ENCODE data around the gene FBN3.
A peak's percentile ranks its signal among the peaks of the same experiment; 100 is the strongest.

Gene FBN3

DNA sequence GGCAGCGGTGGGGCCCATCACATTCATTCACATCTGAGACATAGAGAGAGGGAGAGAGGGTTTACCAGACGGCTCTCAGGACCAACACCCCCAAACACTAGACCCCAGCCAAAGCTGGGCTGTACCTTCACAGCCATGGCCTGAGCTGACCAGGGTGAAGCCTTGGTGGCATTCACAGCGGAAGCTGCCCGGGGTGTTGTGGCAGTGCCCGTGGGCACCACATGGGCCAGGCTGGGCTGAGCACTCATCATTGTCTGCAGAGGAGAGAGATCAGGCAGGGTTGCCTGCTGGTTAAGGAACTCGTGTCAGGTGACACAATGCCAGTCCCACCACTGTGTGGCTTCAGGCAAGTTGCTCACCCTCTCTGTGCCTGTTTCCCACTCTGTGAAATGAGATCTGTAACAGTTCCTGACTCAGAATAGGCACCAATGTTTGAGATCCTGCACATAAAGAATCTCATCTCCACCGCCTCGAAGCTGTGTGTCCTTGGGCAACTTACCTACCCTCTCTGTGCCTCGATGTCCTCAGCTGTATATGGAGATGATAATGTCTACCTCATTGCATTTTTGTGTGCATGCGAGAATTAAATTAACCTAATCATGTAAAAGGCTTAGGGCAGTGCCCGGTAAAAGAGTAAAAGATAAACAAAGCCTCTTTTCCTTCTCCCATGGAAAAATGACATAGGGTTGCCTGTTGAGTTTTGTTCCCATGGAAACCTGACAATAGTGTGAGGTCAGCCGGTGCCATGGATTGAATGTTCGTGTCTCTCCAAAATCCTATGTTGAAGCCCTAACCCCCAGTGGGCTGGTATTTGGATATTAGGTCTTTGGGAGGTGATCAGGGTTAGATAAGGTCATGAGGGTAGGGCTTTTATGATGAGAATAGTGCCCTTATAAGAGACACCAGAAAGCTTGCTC is 74.0 kb downstream of the FBN3 start:
- H3K4me3 ChIP-seq (ENCODE audit: low read depth, low read length), result no peak overlapping the region
- no peaks in the 10 kb centered on the region for H3K36me3 ChIP-seq (replicated peaks)
- H3K27ac ChIP-seq, result no peak overlapping the region
- TF ChIP-seq CTCF (IDR thresholded peaks at IDR 0.05; ENCODE audit: low read depth, low read length, missing control alignments), result no peak
- in situ Hi-C loops (cut with HindIII; ENCODE audit: low pct_ligation_motif_present, low sequenced_read_pairs), result no loop called here
- DNase-seq, result no peak
- H3K27me3 ChIP-seq (replicated peaks), result no peaks in the 10 kb centered on the region

DNA sequence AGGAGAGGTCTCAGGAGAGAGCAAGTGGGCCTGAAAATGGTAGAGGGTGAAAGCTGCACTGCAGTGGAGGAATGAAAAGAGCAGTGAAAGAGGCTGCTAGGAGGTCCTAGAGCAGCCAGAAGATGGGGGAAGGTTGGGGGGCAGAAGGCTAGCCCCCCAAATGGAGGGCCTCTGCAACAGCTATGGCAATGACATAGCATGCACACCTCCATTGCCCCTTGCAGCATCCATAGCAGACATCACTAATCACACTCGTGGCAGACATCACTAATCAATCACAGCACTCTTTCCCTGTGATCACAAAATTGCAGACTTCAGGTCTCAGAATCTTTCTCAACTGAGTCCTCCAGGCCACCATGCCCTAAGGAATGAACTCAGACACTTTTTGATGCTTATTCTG is 74.9 kb downstream of the FBN3 start:
- H3K4me3 ChIP-seq (ENCODE audit: low read depth, low read length), result no peak overlapping the region
- no peak overlapping the region for H3K27ac ChIP-seq
- in situ Hi-C loops (cut with HindIII; ENCODE audit: low pct_ligation_motif_present, low sequenced_read_pairs), result no loop called here
- no peaks in the 10 kb centered on the region for H3K36me3 ChIP-seq (replicated peaks)
- H3K27me3 ChIP-seq (replicated peaks), result no peaks in the 10 kb centered on the region
- DNase-seq, result no peak
- no peak for TF ChIP-seq CTCF (IDR thresholded peaks at IDR 0.05; ENCODE audit: low read depth, low read length, missing control alignments)

GRCh38 chr19:8071912-8072311 is 77.5 kb downstream of the FBN3 start:
- TF ChIP-seq CTCF (IDR thresholded peaks at IDR 0.05; ENCODE audit: low read depth, low read length, missing control alignments), result no peak
- no peaks in the 10 kb centered on the region for H3K27me3 ChIP-seq (replicated peaks)
- no peak overlapping the region for H3K4me3 ChIP-seq (ENCODE audit: low read depth, low read length)
- no peak overlapping the region for H3K27ac ChIP-seq
- DNase-seq, result no peak
- in situ Hi-C loops (cut with HindIII; ENCODE audit: low pct_ligation_motif_present, low sequenced_read_pairs), result no loop called here
- no peaks in the 10 kb centered on the region for H3K36me3 ChIP-seq (replicated peaks)

DNA sequence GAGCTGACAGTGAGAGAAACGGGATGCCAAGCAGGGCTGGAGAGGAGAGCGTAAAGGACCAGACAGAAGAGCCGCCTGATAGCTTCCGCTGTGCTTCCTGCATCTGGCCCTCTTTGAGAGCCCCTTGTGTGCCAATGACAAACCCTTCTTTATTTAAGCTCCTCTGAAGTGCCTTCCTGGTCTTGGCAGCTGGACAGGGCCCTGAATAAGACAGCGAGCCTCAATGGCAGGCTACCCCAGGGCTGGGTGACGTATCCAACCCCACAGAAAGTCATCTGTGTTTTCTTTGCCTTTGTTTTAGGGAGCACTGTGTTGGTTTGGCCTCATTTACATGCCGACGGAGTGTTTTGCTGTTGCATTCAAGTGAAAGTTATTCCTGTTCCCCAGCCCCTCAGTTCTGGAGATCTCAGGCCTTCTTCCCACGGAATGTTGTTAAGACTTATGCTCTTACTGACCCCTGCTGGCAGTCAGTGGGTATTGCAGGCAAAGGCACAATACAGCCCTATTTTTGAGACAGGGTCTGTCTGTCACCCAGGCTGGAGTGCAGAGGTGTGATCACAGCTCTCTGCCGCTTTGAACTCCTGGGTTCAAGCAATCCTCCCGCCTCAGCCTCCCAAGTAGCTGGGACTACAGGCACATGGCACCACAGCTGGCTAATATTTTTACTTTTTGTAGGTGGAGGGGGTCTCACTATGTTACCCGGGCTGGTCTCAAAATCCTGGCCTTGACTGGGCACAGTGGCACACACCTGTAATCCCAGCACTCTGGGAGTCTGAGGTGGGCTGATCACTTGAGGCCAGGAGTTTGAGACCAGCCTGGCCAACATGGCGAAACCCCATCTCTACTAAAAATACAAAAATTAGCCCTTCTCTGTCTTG is 80.1 kb downstream of the FBN3 start:
- Histone ChIP-seq H3K27ac (no peak overlapping the region), H3K27me3 (replicated peaks) (no peaks in the 10 kb centered on the region), H3K36me3 (replicated peaks) (no peaks in the 10 kb centered on the region), H3K4me3 (ENCODE audit: low read depth, low read length) (no peak overlapping the region)
- DNase-seq, result no peak
- peak; percentile 71 for TF ChIP-seq CTCF (IDR thresholded peaks at IDR 0.05; ENCODE audit: low read depth, low read length, missing control alignments)
- in situ Hi-C loops (cut with HindIII; ENCODE audit: low pct_ligation_motif_present, low sequenced_read_pairs), result no loop called here

- no peak overlapping the region for H3K4me3 ChIP-seq (ENCODE audit: low read depth, low read length)
- TF ChIP-seq CTCF (IDR thresholded peaks at IDR 0.05; ENCODE audit: low read depth, low read length, missing control alignments), result no peak
Measured at GRCh38 chr19:8065875-8066261, 83.5 kb downstream of the FBN3 start.

More at GRCh38 chr19:8065875-8066261, 83.5 kb downstream of the FBN3 start:
- no peak for DNase-seq
- no peak overlapping the region for H3K27ac ChIP-seq
- in situ Hi-C loops (cut with HindIII; ENCODE audit: low pct_ligation_motif_present, low sequenced_read_pairs), result no loop called here
- H3K27me3 ChIP-seq (replicated peaks), result no peaks in the 10 kb centered on the region
- H3K36me3 ChIP-seq (replicated peaks), result no peaks in the 10 kb centered on the region

Measured in brain microvascular endothelial cell (primary cell).